Suprapubic skin (tissue), 4 donors: ENCODE results near the gene NDUFB11. TPM values are rescaled to one million over a fixed set of nuclear protein-coding genes. Genes with fewer than 3 reads are reported as not detected.
A peak's percentile ranks its signal among the peaks of the same experiment; 100 is the strongest.

ENCODE experiments used
- DNase-seq, 2 donors: peaks; one replicate each; pipeline ENCODE4 v3.0.0-alpha.2; 2019; ENCODE audit warnings: low spot score in 2 of 2
- H3K27ac ChIP-seq: fragments of 200-600 bp; sonication (generic); one replicate; pipeline ENCODE4 v1.5.1; 2019
- H3K27me3 ChIP-seq: fragments of 200-600 bp; sonication (generic); one replicate; pipeline ENCODE4 v1.5.1; 2019
- H3K36me3 ChIP-seq: fragments of 200-600 bp; sonication (generic); one replicate; pipeline ENCODE4 v1.5.1; 2019
- H3K4me1 ChIP-seq: fragments of 200-600 bp; sonication (generic); one replicate; pipeline ENCODE4 v1.5.1; 2019
- H3K4me3 ChIP-seq: fragments of 200-600 bp; sonication (generic); one replicate; pipeline ENCODE4 v1.5.1; 2019; ENCODE audit warnings: mild to moderate bottlenecking
- H3K9me3 ChIP-seq: fragments of 200-600 bp; sonication (generic); one replicate; pipeline ENCODE4 v1.5.1; 2019
- CTCF ChIP-seq, 2 donors: fragments of 200-600 bp in 1 of 2; fragments of 450-650 bp in 1 of 2; sonication (generic) in 1 of 2; IDR thresholded peaks; one replicate each; pipeline ENCODE4 v1.5.1; 2016 to 2019; ENCODE audit warnings: antibody characterized with exemption in 2 of 2, mild to moderate bottlenecking in 1 of 2, moderate library complexity in 1 of 2
- EP300 ChIP-seq: sonication (generic); formaldehyde crosslinking; IDR thresholded peaks from one replicate; pipeline ENCODE4 v1.6.1; 2017; ENCODE audit warnings: antibody characterized with exemption
- POLR2A ChIP-seq, 2 donors: fragments of 450-650 bp; IDR thresholded peaks; one replicate each; pipeline ENCODE4 v1.6.1; 2017; ENCODE audit warnings: antibody characterized with exemption in 2 of 2, mild to moderate bottlenecking in 2 of 2, moderate library complexity in 2 of 2
- POLR2AphosphoS5 ChIP-seq, 3 donors: sonication (generic); formaldehyde crosslinking; IDR thresholded peaks; one replicate each; pipeline ENCODE4 v1.6.1; 2017; ENCODE audit warnings: antibody characterized with exemption in 3 of 3
- WGBS: methylation state at CpG from one replicate; pipeline ENCODE4 v1.1.5; 2018; 5-methylcytosine and 5-hydroxymethylcytosine counted together
- total RNA-seq, 4 donors: library from RNA; depleted of rRNA; stranded (reverse); fragments of >200 nt; gene quantifications; one replicate each; pipeline ENCODE4 v1.1.0, GENCODE V29; 2016

The NDUFB11 gene
- total RNA-seq, 4 donors from 2014 or later = 28.0 to 67.3 (median 51.7) TPM

DNA sequence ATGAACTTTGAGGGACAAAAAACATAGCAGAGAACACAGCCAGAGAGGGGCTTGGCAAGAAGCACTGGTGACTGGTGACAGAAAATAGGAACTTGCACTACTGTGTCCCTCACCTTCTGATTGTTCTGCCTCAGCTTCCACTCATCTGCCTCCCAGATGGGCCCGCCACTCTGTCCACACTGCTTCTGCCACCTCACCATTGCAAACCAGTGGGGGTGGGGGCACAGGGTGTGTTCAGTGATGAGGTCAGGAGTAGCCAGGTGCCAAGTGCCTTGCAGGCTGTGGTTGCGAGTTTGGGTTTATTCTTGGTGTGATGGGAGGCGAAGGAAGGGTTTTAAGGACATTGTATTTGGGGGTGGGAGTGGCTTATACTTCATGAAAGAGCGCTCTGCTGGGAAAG, 40.0 kb upstream of the NDUFB11 start:
- no peak overlapping the region for H3K27ac ChIP-seq
- H3K4me1 ChIP-seq = no peaks in the 10 kb centered on the region
- no peaks in the 10 kb centered on the region for H3K27me3 ChIP-seq
- TF ChIP-seq CTCF (IDR thresholded peaks at IDR 0.05) (no peak), POLR2AphosphoS5 (IDR thresholded peaks at IDR 0.05) (no peak), EP300 (no peak), POLR2A (IDR thresholded peaks at IDR 0.05) (no peak)
- H3K36me3 ChIP-seq = peaks cover 50% of the 10 kb centered on the region
- H3K4me3 ChIP-seq = no peak overlapping the region
- WGBS = 81% methylated on average over 4 of the region's 4 CpGs
- no peak for DNase-seq
- H3K9me3 ChIP-seq = no peaks in the 10 kb centered on the region

DNA sequence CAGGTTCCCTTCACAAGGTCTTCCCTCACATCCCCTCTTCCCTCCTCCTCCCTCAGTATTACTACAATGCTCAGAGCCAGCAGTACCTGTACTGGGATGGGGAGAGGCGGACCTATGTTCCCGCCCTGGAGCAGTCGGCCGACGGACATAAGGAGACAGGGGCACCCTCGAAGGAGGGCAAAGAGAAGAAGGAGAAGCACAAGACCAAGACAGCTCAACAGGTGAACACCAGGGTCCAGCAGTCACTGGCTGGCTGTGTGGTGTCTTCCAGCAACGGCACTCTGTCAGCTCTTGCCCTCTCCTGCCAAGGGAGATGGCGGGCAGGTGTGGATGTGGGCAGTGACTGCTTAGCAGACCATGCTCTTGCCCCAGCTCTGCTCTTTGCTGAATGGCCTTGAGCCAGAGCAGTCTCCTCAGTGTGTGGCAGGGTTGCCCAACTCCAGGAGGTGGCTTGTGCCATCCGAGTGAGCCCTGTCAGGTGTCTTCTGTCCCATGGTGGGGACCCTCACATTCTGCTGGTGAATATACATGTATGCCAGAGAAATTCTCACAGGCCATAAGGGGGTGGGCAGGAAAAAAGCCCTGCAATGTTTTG, 37.7 kb upstream of the NDUFB11 start:
- Histone ChIP-seq H3K4me1 (peaks cover 4% of the 10 kb centered on the region), H3K27ac (no peak overlapping the region), H3K4me3 (no peak overlapping the region), H3K27me3 (no peaks in the 10 kb centered on the region), H3K36me3 (peaks cover 65% of the 10 kb centered on the region), H3K9me3 (no peaks in the 10 kb centered on the region)
- 81% methylated on average over 8 of the region's 9 CpGs for WGBS
- DNase-seq = peak in 1 of 2 donors; percentile 32
- no peak for TF ChIP-seq CTCF (IDR thresholded peaks at IDR 0.05)
- no peak for TF ChIP-seq POLR2A (IDR thresholded peaks at IDR 0.05)
- TF ChIP-seq POLR2AphosphoS5 (IDR thresholded peaks at IDR 0.05) = no peak
- TF ChIP-seq EP300 = no peak

- no peak overlapping the region for H3K4me3 ChIP-seq
- no peaks in the 10 kb centered on the region for H3K9me3 ChIP-seq
- no peak for TF ChIP-seq CTCF (IDR thresholded peaks at IDR 0.05)
- TF ChIP-seq POLR2A (IDR thresholded peaks at IDR 0.05) = no peak
- TF ChIP-seq POLR2AphosphoS5 (IDR thresholded peaks at IDR 0.05) = no peak
- no peak for TF ChIP-seq EP300
- peaks cover 4% of the 10 kb centered on the region for H3K4me1 ChIP-seq
- peak in 1 of 2 donors; percentile 49 for DNase-seq
- no peak overlapping the region for H3K27ac ChIP-seq
- 100% methylated on average over 3 of the region's 10 CpGs for WGBS
- H3K36me3 ChIP-seq = peaks cover 67% of the 10 kb centered on the region
- H3K27me3 ChIP-seq = no peaks in the 10 kb centered on the region
Measured at GRCh38 chrX:47181301-47181700, 36.8 kb upstream of the NDUFB11 start.

- Histone ChIP-seq H3K27me3 (no peaks in the 10 kb centered on the region), H3K36me3 (peaks cover 69% of the 10 kb centered on the region), H3K9me3 (no peaks in the 10 kb centered on the region), H3K4me3 (no peak overlapping the region), H3K4me1 (peaks cover 4% of the 10 kb centered on the region), H3K27ac (no peak overlapping the region)
- DNase-seq = peak in 1 of 2 donors; percentile 20
- TF ChIP-seq CTCF (IDR thresholded peaks at IDR 0.05) (no peak), EP300 (no peak), POLR2A (IDR thresholded peaks at IDR 0.05) (no peak), POLR2AphosphoS5 (IDR thresholded peaks at IDR 0.05) (no peak)
- WGBS = 84% methylated on average over 8 of the region's 8 CpGs
Measured at GRCh38 chrX:47180346-47180745, 35.8 kb upstream of the NDUFB11 start.

- H3K4me3 ChIP-seq = no peak overlapping the region
- no peaks in the 10 kb centered on the region for H3K27me3 ChIP-seq
- TF ChIP-seq POLR2AphosphoS5 (IDR thresholded peaks at IDR 0.05) (no peak), CTCF (IDR thresholded peaks at IDR 0.05) (no peak), EP300 (no peak), POLR2A (IDR thresholded peaks at IDR 0.05) (no peak)
- peak overlapping the region; percentile 34 for H3K27ac ChIP-seq
- WGBS = no CpG with 5 or more reads among the region's 18 CpGs
- no peaks in the 10 kb centered on the region for H3K9me3 ChIP-seq
- peak in 1 of 2 donors; percentile 56 for DNase-seq
- peaks cover 69% of the 10 kb centered on the region for H3K36me3 ChIP-seq
- H3K4me1 ChIP-seq = peaks cover 4% of the 10 kb centered on the region
Measured at GRCh38 chrX:47179928-47180255, 35.4 kb upstream of the NDUFB11 start.
